H54 (cell line): ENCODE data around the gene BTG2.
"Not testable (repeated sequence)": the region's sequence is repeated elsewhere in the genome, so short reads cannot be mapped to it uniquely, and the experiment has no call there.

Experiments used
- DNase-seq: peaks from one replicate; pipeline ENCODE4 v3.0.0; 2011; ENCODE audit warnings: low spot score, mixed read lengths; ENCODE audit not compliant: insufficient read length
- FAIRE-seq: peaks from 3 replicates; lab custom pipeline; 2011; peaks lifted over from hg19 to GRCh38; lab: Jason Lieb, UNC
- POLR2A ChIP-seq: IDR thresholded peaks from 2 replicates; pipeline ENCODE4 v1.6.1; 2011; ENCODE audit warnings: low read depth, mild to moderate bottlenecking, low read length

The BTG2 gene

DNA sequence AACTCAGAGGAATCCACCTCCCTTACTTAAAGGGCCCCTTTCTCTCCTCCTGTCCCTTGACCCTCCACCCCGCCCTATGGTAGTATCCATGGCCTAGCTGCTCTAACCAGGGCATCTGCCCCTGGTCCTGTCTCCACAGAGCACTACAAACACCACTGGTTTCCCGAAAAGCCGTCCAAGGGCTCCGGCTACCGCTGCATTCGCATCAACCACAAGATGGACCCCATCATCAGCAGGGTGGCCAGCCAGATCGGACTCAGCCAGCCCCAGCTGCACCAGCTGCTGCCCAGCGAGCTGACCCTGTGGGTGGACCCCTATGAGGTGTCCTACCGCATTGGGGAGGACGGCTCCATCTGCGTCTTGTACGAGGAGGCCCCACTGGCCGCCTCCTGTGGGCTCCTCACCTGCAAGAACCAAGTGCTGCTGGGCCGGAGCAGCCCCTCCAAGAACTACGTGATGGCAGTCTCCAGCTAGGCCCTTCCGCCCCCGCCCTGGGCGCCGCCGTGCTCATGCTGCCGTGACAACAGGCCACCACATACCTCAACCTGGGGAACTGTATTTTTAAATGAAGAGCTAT, 1.7 kb downstream of the BTG2 start:
- no peak for TF ChIP-seq POLR2A
- DNase-seq (no peak), FAIRE-seq (no peak)

DNA sequence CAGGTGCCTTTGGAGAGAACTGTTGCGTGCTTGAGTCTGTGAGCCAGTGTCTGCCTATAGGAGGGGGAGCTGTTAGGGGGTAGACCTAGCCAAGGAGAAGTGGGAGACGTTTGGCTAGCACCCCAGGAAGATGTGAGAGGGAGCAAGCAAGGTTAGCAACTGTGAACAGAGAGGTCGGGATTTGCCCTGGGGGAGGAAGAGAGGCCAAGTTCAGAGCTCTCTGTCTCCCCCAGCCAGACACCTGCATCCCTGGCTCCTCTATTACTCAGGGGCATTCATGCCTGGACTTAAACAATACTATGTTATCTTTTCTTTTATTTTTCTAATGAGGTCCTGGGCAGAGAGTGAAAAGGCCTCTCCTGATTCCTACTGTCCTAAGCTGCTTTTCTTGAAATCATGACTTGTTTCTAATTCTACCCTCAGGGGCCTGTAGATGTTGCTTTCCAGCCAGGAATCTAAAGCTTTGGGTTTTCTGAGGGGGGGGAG, 2.4 kb downstream of the BTG2 start:
- no peak for TF ChIP-seq POLR2A
- FAIRE-seq (no peak), DNase-seq (no peak)

DNA sequence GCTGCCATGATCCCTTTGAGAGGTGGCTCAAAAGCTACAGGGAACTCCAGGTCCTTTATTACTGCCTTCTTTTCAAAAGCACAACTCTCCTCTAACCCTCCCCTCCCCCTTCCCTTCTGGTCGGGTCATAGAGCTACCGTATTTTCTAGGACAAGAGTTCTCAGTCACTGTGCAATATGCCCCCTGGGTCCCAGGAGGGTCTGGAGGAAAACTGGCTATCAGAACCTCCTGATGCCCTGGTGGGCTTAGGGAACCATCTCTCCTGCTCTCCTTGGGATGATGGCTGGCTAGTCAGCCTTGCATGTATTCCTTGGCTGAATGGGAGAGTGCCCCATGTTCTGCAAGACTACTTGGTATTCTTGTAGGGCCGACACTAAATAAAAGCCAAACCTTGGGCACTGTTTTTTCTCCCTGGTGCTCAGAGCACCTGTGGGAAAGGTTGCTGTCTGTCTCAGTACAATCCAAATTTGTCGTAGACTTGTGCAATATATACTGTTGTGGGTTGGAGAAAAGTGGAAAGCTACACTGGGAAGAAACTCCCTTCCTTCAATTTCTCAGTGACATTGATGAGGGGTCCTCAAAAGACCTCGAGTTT, 3.1 kb downstream of the BTG2 start:
- no peak for FAIRE-seq
- TF ChIP-seq POLR2A = no peak
- no peak for DNase-seq

DNA sequence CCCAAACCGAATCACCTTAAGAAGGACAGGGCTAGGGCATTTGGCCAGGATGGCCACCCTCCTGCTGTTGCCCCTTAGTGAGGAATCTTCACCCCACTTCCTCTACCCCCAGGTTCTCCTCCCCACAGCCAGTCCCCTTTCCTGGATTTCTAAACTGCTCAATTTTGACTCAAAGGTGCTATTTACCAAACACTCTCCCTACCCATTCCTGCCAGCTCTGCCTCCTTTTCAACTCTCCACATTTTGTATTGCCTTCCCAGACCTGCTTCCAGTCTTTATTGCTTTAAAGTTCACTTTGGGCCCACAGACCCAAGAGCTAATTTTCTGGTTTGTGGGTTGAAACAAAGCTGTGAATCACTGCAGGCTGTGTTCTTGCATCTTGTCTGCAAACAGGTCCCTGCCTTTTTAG, 3.6 kb downstream of the BTG2 start:
- TF ChIP-seq POLR2A = no peak
- no peak for DNase-seq
- no peak for FAIRE-seq

DNA sequence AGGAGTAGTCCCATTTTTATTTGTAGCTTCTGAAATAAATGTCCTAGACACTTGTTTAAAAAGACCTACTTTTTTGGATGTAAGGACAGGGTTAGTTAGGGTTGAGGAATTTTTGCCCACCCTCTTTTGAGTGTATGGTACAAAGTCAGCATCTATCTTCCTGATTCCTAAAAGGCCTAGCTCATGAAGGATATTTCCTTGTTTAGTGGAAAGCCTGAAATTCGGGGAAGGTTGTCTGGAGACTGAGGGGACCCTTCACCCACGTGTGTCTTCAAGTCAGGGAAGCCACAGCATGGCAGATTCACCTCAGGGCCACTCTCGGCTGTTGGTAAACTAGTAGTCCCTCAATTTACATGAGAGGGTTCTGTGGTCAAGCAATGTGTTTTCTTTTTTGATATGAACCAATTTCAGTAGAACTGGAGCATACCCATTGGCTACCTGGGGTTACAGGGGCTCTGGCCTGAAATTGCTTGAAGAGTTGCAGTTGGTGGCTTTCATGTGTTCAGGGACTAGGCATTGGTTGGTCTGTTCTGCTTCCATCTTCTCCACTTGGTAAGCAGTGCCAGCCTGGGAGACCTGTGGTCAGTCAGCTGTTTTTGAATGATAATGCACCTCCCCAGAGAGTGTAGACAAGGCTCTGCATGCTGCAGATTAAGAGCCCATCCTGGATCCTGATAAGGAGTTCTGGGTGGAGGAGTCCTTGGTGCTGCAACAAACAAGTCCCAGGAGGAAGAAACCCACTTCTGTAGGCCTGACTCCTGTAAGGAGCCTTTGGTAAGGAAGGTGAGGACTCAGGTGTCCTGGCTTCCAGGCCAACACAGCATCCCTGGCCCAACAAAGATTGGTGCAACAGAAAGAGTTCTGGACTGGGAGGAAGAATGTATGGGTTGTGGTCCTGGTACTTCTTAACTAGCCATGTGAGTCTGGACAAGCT, 6.3 kb downstream of the BTG2 start:
- DNase-seq = no peak
- no peak for TF ChIP-seq POLR2A
- FAIRE-seq = no peak

DNA sequence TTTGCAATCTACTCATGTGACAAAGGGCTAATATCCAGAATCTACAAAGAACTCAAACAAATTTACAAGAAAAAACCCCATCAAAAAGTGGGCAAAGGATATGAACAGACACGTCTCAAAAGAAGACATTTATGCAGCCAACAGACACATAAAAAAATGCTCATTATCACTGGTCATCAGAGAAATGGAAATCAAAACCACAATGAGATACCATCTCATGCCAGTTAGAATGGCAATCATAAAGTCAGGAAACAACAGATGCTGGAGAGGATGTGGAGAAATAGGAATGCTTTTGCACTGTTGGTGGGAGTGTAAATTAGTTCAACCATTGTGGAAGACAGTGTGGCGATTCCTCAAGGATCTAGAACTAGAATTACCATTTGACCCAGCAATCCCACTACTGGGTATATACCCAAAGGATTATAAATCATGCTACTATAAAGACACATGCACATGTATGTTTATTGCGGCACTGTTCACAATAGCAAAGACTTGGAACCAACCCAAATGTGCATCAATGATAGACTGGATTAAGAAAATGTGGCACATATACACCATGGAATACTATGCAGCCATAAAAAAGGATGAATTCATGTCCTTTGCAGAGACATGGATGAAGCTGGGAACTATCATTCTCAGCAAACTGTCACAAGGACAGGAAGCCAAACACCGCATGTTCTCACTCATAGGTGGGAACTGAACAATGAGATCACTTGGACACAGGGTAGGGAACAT, 8.9 kb downstream of the BTG2 start:
- not testable (repeated sequence) for FAIRE-seq, DNase-seq

DNA sequence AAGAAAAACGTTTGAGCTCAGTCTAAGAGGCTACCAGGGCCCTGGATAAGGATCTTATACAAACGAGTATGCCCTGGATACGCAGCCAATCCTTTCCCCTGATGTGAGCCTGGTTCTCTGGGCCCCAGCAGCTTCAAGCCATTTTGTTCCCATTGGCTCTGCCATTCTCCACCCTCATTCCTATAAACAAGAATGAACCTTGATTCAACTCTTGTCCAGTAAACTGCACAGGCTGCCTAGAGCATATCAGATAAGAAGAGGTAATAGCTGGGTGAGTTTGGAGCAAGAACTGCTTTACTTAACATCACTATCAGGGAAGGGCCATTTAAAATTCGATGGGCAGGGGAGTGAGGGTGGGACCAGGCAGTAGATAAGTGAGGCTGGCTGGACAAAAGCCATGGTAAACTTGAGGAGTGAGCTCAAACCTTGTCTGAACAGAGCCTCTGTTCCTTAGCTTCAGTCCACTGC, 11.3 kb downstream of the BTG2 start:
- FAIRE-seq = no peak
- no peak for TF ChIP-seq POLR2A
- no peak for DNase-seq

DNA sequence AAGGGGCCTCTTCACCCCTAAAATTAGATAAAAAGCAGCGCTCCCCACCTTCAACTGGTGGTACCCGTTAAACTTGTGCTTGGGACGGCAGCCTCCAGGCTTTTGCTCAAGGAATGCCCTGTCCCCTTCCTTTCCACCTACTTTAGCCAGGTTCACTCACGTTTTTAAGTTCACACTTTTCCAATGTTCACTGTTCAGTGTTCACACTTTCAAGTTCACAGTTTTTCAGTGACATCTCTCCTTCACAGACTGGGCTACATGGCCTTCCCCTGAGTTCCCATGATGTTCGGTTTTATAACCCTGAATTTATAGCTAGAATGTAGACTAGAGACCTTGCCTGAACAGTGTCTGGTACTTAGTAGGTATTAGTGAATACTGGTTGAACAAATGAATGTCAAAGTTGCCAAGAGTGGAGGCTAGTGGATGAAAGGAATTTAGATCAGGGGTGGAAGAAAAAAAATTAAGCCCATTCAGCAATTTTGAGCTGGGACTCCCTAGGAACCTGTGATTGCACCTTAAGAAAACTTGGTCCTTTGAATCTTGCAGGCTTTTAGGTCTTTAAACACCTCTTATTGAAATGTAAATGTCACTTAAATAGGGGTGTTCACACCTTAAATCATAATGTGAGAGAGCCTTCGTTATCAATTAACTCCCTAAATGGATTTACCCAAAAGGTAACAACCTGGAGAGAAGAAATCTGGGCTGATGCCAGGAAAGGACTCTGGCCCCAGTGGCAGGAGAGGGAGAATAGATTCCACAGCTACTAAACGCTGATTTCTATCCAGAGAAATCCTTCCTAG, 12.3 kb downstream of the BTG2 start:
- FAIRE-seq (no peak), DNase-seq (no peak)
- TF ChIP-seq POLR2A = no peak

DNA sequence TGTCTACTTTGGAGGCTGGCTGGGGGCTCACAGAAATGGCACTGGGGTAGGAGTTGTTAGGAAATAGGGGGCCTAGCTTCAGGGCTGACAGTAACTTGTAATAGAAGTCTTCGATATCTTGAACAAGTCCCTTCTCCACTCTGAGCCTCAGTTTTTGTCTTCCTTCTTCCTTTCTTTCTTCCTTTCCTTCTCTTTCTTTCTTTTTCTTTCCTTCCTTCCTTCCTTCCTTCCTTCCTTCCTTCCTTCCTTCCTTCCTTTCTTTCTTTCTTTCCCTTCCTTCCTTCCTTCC, 12.9 kb downstream of the BTG2 start:
- no peak for TF ChIP-seq POLR2A
- no peak for DNase-seq
- FAIRE-seq = no peak

DNA sequence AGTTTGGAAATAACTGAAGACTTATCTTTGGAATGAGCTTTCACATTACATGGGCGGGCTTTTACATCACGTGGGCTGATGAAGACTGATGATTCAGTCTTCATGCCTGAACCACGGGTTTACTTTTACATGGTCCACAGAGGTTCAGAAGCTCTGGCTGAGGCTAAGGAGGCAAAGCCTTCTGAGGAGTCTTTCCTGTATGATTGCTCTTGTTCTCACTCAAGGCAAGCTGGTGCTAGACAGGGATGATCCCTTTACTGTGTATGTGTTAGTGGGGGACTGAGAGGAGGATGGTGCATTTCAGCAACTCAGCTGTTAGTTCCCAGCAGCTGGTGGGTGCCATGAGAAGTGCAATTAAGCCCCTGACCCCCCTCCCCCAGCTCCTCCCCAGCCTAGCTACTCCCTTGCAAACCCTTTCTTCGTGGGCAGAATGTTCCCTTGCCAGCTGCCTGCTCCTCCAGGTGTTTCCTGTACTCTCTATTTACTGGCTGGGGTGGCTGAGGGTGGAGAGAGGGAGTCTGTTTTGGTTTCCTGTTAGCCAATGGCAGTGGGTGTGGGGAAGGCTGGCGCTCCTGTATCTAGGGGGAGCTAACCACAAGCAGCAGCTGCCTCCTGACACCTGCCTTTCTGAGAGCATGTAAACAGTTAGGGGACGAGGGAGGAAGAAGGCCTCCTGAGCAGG, 15.4 kb downstream of the BTG2 start:
- no peak for TF ChIP-seq POLR2A
- no peak for FAIRE-seq

DNA sequence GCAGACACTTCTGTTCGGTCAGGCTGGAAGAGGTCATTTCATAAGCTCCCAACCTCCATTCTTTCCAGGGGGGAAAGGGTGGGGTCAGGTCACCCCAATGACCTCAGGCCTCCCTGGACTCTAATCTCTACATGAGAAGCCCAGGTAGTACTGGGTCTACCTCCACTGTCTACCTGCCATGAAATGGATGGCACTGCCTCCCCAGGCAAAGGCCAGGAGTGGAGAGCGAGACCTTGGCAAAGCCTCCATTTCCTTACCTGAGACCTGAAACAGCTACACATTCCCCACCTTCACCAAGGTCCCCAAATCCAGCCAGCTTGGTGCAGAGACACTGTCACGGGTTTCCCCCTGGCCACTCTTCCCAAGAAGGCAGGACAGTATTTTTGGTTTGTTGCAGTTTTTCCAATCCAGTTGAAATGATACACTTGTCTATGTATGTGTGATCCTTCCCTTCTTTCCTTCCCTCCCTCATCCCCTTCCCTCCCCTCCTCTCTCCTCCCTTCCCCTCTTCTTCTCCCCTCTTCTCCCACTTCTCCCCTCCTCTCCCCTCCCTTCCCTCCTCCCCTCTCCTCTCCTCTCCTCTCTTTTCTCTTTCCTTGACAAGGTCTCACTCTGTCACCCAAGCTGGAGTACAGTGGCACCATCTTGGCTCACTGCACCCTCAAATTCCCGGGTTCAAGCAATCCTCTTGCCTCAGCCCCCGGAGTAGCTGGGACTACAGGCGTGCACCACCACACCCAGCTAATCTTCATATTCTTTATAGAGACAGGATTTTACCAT, 16.1 kb downstream of the BTG2 start:
- no peak for FAIRE-seq
- DNase-seq = no peak

More for the DNA sequence above, 15.4 kb downstream of the BTG2 start:
- no peak for DNase-seq

More for the DNA sequence above, 16.1 kb downstream of the BTG2 start:
- no peak for TF ChIP-seq POLR2A
